SJCRH30 (cell line): ENCODE measurements around the gene RRBP1. TPM values are rescaled to one million over a fixed set of nuclear protein-coding genes. Genes with fewer than 3 reads are reported as not detected.

Experiments
- DNase-seq, 2 experiments: peaks; one replicate each; pipeline ENCODE4 v3.0.0-alpha.2; 2015 to 2020
- H3K27ac ChIP-seq: fragments of 250-450 bp; sonication (Bioruptor Pico); 2 replicates; pipeline ENCODE4 v1.5.1; 2020; ENCODE audit warnings: mild to moderate bottlenecking, moderate library complexity
- H3K27me3 ChIP-seq: fragments of 250-450 bp; sonication (Bioruptor Pico); 2 replicates; pipeline ENCODE4 v1.5.1; 2020; ENCODE audit warnings: mild to moderate bottlenecking, moderate library complexity
- H3K36me3 ChIP-seq: fragments of 250-450 bp; sonication (Bioruptor Pico); 2 replicates; pipeline ENCODE4 v1.5.1; 2020; ENCODE audit warnings: mild to moderate bottlenecking, moderate library complexity
- H3K4me1 ChIP-seq: fragments of 250-450 bp; sonication (Bioruptor Pico); 2 replicates; pipeline ENCODE4 v1.5.1; 2020; ENCODE audit warnings: mild to moderate bottlenecking, moderate library complexity
- H3K4me3 ChIP-seq: fragments of 250-450 bp; sonication (Bioruptor Pico); 2 replicates; pipeline ENCODE4 v1.5.1; 2020; ENCODE audit warnings: mild to moderate bottlenecking, moderate library complexity
- H3K9me3 ChIP-seq: fragments of 250-450 bp; sonication (Bioruptor Pico); replicated peaks from 2 replicates; pipeline ENCODE4 v1.5.1; 2020; ENCODE audit warnings: mild to moderate bottlenecking, moderate library complexity
- total RNA-seq: library from RNA; depleted of rRNA; stranded (reverse); fragments of >200 nt; shearing (Covaris generic); gene quantifications from 2 replicates; pipeline ENCODE4 v1.2.3, GENCODE V29; 2014

Gene RRBP1
- total RNA-seq, 1 experiment from 2014 or later, result 43.7 TPM

DNA sequence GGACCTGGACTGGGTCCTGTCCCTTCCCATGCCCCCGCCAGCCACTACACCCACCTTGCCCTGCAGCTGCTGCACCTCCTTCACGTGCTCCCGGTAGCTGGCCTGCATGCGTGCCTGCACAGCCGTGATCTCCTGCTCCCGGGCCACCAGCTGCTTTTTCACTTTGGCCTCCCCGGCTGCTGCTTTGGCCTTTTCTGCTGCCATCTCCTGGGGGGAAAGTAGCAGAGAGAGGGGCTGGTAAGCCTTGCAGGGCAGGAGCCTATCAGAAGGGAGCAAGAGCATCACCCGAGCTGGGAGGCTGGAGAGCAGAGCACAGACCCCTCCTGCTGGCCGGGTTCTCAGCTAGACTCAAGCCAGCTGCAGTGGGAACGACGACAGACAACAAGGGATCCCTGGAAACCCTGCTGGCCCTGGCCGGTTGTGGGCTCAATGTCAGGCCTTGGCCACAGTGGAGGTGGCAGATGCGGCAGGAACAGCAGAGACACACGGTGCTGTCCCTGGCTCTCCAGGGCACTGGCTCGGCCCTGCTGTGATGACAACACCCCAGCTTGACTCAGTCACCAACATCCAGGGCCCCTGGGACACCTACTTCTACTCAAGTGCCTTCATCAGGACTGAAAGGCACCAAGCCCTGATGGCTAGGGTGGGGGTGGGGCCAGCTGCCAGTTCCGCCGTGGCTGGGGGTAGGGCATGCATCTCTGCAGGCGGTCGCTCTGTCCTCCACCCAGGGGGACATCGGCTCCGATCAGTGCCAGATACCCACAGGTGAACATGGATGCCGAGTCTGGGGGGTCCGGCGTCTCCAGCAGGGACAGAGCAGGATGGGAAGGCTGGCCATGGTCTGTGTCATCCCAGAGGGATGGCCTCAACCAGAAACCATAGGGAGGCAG is 45.3 kb downstream of the RRBP1 start:
- Histone ChIP-seq H3K27me3 (no peaks in the 10 kb centered on the region), H3K27ac (no peak overlapping the region), H3K4me1 (no peaks in the 10 kb centered on the region), H3K4me3 (no peak overlapping the region), H3K36me3 (peaks cover 3% of the 10 kb centered on the region), H3K9me3 (no peaks in the 10 kb centered on the region)
- peak in 1 of 2 experiments; percentile 20 for DNase-seq

DNA sequence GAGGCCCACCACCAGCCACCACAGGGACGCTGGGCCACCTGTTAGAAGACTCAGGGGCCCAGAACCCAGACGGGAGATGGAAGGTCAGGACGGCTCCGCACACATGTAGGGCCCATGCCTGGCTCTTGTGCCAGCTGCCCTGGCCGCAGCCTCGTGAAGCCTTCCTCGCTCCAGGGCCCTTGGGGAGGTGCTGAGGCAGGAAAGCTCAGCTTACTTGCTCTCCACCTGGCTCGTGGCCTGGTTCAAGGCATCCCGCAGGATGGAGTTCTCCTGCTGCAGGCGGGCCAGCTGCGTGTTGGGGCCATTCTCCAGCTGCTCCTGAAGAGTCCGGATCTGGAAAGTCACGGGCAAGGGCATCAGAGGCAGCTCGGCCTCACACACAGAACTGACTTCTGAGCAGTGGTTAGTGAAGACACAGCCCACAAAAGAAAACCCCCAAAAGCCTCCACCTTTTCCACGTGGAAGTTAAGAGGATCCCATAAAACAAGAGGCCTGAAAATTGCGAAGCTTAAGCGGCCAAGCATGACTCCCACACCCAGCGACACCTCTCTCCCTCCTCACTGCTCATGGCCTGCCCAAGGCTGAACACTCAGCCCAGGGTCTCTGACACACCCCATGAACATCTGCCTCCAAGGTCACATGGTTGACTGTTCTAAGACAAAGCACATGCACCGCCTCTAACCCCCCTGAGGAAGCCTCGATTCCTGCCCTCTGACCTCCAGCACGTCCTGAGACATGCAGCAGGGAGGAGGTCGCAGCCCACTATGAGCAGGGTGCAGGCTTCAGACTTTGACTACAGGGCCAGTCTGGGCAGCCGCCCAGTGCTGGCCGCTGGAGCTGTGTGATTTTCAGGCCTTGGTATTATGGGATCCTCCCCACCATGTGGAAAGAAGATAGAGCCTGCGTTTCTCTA is 46.5 kb downstream of the RRBP1 start:
- Histone ChIP-seq H3K36me3 (no peaks in the 10 kb centered on the region; the same call in 1 of the 2 replicates), H3K4me1 (no peaks in the 10 kb centered on the region), H3K27ac (no peak overlapping the region), H3K27me3 (no peaks in the 10 kb centered on the region), H3K4me3 (no peak overlapping the region), H3K9me3 (no peaks in the 10 kb centered on the region)
- DNase-seq, result no peak

DNA sequence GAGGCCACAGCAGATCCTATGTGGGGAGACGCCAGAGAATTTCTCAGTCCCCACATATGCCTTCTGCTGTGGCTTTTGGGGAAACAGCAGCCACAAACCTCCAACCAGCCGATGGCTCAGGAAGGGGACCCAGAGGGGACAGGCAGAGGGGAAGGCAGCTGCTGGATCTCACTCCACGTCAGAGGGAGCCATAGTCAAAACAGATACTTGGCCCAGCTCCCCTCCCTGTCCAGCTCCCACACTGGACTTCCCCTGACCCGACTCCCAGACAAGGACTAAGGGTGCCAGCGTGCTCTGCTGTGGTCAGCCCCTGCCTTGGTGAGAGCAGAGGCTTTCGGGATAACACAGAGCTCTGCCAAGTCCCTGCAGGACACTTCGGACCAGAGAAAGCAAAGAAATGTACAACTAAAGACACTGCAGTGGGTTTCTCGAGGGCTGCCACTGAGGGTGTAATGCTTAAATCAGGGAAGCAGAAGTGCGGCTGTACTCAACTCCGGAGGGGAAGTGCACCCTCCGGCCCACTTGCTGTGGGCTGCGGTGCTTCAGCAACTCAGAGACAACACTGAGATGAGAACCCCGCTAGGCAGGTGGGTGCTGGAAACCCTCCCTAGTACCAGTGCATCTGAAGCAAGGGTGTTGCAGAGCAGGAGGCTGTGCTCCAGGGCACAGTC is 47.2 kb downstream of the RRBP1 start:
- Histone ChIP-seq H3K27me3 (no peaks in the 10 kb centered on the region), H3K4me1 (no peaks in the 10 kb centered on the region), H3K27ac (no peak overlapping the region), H3K9me3 (no peaks in the 10 kb centered on the region), H3K36me3 (no peaks in the 10 kb centered on the region; the same call in 1 of the 2 replicates), H3K4me3 (no peak overlapping the region)
- no peak for DNase-seq

DNA sequence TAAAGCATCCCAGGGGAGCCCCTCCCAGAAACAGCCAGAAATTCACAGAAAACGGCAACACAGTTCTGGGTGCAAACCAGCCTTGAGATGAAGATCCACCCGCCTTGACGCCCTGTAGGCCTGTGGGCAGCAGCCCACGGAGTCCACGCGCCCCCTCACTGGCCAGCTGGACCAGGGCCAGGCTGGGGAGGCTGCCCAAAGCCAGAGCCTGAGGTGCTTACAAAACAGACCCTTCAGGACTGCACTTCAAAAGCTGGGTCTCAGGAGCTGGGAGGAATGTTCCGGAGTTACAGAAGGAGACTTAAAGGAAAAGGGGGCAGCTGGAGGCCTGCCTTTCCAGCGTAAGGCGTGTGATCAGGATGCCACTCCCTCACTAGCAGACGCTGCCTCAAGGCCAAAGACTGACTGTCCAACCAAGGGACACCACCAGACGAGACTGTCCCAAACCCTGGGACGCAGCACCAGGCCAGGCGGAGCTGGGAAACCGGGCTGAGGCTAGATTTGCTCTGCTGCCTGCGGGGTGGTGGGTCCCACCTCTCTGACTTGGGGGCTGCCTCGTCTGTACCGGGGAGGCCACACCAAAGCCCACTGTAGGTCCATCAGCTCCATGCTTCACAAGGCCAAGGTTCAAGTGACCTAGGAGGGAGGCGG is 48.1 kb downstream of the RRBP1 start:
- H3K27me3 ChIP-seq, result no peaks in the 10 kb centered on the region
- no peak overlapping the region for H3K27ac ChIP-seq
- H3K36me3 ChIP-seq, result no peaks in the 10 kb centered on the region; the same call in 1 of the 2 replicates
- H3K4me3 ChIP-seq, result no peak overlapping the region
- no peak for DNase-seq
- no peaks in the 10 kb centered on the region for H3K9me3 ChIP-seq
- H3K4me1 ChIP-seq, result no peaks in the 10 kb centered on the region

DNA sequence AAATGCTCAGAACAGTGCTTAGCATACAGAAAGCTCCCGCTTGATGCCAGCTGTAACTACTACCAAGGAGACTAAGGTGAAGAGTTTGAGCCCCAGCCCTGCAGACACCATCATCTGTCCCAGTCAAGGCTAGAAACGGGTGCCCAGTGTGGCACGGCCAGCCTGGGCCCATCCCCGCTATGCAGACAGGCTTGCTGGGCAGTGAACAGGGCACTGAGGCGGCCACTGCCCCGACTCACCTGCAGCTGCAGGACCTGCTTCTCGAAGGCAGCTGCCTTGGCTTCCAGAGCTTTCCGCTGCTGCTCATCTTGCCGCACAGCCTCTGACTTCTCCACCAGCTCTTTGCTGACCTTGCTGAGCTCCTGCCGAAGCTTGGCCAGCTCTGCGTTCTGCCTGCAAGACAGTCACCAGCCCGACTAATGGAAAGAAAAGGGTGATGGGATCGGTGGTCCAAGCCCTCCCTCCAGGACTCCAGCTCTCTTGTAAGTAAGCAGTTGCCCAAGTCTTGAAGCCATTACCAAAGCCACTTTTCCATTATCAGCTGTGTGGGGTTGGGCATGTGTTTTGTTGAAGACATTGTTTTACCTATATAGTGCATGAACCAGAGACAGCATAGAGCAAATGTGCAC is 48.7 kb downstream of the RRBP1 start:
- no peaks in the 10 kb centered on the region; the same call in 1 of the 2 replicates for H3K36me3 ChIP-seq
- H3K27ac ChIP-seq, result no peak overlapping the region
- no peak overlapping the region for H3K4me3 ChIP-seq
- no peak for DNase-seq
- H3K27me3 ChIP-seq, result no peaks in the 10 kb centered on the region
- H3K4me1 ChIP-seq, result no peaks in the 10 kb centered on the region
- H3K9me3 ChIP-seq, result no peaks in the 10 kb centered on the region

DNA sequence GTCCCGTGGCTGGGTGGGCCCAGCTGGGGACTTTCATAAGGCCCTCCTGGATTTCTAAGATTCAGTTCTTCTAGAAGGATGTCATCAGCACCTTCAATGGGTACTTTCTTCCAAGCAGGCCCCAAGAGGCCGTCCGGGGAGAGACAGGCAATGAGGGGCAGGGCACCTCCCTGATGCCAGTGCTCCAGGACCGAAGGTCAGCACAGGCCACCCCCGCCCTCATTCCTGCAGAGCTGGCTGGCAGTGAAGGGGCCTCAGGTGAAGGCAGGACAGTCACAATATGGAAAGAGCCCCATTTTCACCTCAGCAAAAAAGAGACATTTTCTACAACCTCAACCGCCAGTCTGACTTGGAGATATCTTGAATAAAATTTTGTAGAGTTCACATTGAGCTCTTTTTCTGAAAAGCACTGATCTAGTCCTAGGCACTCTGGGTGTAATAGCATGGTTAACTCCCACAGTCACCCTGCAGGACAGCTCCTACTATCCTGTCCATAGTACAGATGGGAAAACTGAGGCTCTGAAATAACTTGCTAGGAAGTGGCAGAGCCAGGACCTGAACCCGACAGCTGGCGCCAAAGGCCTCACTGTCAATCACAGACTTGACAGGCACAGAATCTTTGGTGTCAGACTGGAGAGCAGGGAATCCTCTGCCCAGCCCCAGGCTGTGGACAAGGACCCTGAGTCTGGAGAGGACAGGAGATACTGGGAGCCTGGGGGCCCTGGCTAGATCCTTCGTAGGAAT is 50.3 kb downstream of the RRBP1 start:
- DNase-seq, result no peak
- Histone ChIP-seq H3K27me3 (no peaks in the 10 kb centered on the region), H3K9me3 (no peaks in the 10 kb centered on the region), H3K36me3 (no peaks in the 10 kb centered on the region; the same call in 1 of the 2 replicates), H3K4me3 (no peak overlapping the region), H3K27ac (no peak overlapping the region), H3K4me1 (no peaks in the 10 kb centered on the region)

DNA sequence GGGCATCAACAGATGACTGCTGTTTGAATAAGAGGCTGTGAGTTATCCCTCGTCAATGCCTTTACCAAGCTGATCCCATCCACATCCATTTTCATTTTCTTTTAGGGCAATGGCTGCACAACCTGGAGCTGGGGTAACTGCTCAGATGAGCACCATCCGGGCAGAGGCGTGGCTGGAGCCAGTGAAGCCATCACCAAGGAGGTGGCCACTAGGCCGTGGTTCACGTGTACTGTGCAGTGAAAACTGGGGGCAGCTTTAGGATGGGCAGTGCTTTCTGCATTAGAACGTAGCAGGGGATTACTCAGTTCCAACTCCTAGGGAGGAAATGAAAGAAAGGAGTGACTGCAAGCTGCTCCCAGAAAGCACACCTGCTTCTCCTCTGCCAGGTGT is 51.2 kb downstream of the RRBP1 start:
- Histone ChIP-seq H3K27ac (no peak overlapping the region), H3K9me3 (no peaks in the 10 kb centered on the region), H3K27me3 (no peaks in the 10 kb centered on the region), H3K4me1 (no peaks in the 10 kb centered on the region), H3K36me3 (no peaks in the 10 kb centered on the region; the same call in 1 of the 2 replicates), H3K4me3 (no peak overlapping the region)
- DNase-seq, result no peak

DNA sequence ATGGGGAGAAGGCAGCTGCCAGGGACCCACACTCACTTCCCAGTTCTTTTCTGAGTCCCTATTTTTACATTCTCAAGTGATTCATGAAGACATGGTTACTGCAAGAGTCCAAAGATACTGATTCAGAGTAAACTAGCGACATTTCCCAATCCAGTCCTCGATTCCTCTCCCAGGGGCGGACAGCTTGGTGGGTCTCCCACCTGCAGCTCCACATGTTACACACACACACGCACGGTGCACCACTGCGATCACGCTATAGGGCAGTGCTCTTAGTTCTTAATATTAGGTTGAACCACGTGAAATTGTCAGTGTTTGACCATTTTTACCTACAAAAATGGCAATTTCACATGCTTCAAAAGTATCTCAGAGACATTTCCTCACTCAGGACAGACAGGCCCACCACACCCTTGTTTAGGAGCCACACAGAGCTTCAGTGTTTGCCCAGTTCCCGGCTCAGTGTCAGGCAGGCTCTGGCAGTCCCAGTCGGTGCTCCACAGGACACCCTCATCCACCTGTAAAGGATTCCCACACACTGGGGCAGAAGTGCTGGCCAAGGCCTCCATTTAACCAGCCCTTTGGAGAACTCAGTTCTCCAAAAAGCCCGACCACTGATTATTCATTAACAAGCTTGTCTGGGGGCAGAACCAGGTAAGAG is 51.8 kb downstream of the RRBP1 start:
- no peaks in the 10 kb centered on the region for H3K27me3 ChIP-seq
- no peaks in the 10 kb centered on the region for H3K4me1 ChIP-seq
- no peaks in the 10 kb centered on the region for H3K9me3 ChIP-seq
- no peak overlapping the region for H3K4me3 ChIP-seq
- no peak for DNase-seq
- H3K36me3 ChIP-seq, result no peaks in the 10 kb centered on the region; the same call in 1 of the 2 replicates
- no peak overlapping the region for H3K27ac ChIP-seq

DNA sequence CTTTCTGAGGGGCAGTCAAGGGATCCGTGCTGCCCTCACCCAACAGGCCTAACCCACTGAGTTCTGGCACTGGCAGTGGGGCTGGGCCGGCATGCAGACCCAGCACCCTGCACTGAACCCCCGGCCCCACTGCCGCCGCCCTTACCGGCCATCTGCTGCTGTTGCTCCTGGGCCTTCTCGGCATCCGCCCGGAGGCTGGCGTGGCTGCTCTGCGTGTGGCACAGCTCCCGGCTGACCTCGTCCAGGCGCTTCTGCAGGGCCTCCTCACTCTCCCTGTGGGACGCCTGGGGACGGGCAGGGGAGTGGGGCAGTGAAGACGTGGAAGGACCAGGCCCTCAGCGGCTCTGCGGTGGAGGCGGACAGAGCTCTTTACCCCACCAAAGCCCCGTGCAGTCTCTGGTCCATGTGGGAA is 52.4 kb downstream of the RRBP1 start:
- Histone ChIP-seq H3K36me3 (no peaks in the 10 kb centered on the region; the same call in 1 of the 2 replicates), H3K27me3 (no peaks in the 10 kb centered on the region), H3K27ac (no peak overlapping the region), H3K4me1 (no peaks in the 10 kb centered on the region), H3K4me3 (no peak overlapping the region), H3K9me3 (no peaks in the 10 kb centered on the region)
- DNase-seq, result no peak

DNA sequence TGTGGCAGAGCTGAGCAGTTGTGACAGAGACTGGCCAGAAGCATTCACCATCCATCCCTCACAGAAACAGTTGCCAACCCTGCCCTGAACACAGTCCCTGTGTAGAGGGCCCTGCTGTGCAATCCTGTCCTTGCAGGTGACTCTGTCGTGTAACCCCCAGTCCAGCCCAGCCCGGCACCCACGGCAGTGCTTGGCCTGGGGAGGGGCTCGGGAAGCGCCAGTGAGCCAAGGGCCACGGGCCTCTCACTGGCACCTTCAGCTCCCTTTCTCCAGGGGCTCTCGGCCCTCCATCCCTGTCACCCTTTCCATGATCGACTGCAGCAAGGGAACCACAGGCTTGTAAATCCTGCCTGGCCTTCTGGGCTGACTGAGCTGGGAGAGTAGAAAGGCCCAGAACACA is 53.0 kb downstream of the RRBP1 start:
- H3K27me3 ChIP-seq, result no peaks in the 10 kb centered on the region
- no peak for DNase-seq
- H3K4me1 ChIP-seq, result no peaks in the 10 kb centered on the region
- H3K4me3 ChIP-seq, result no peak overlapping the region
- no peak overlapping the region for H3K27ac ChIP-seq
- H3K36me3 ChIP-seq, result no peaks in the 10 kb centered on the region; the same call in 1 of the 2 replicates
- no peaks in the 10 kb centered on the region for H3K9me3 ChIP-seq

DNA sequence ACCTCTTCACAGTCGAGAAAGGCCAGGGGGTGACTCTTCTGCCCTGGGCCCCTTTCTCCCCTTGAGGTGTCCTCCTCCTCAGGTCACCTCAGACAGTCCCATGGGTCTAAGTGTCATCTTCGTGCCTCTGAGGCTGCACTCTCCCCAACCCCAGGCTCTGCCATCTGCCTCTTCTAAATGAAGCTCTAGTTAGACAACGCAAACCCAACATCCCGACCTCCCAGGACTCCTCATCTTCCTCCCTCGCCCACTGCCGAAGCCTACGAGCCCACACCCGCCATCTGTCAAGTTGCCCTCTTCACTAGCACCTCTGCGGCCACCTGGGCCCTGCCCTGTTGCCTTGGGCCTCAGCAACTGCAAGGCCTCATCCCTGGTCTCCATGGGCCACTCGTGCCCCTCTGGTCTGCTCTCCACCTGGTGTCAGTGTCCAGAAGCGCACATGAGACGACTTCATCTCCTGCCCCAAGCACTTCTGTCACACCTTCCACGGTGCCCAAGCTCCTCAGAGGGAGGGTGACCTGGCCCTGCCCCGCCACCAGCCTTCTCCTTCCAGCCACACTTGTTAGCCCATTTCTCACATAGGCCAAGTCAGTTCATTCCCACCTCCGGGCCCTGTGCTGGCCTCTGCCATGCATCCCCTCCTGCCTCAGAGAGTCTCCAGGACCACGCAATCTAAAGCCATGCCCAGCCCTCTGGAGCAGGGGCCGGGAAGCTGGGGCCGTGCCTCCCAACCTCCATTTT is 53.8 kb downstream of the RRBP1 start:
- H3K4me1 ChIP-seq, result no peaks in the 10 kb centered on the region
- H3K4me3 ChIP-seq, result no peak overlapping the region
- no peaks in the 10 kb centered on the region for H3K9me3 ChIP-seq
- no peak overlapping the region for H3K27ac ChIP-seq
- H3K36me3 ChIP-seq, result no peaks in the 10 kb centered on the region; the same call in 1 of the 2 replicates
- no peak for DNase-seq
- H3K27me3 ChIP-seq, result no peaks in the 10 kb centered on the region

DNA sequence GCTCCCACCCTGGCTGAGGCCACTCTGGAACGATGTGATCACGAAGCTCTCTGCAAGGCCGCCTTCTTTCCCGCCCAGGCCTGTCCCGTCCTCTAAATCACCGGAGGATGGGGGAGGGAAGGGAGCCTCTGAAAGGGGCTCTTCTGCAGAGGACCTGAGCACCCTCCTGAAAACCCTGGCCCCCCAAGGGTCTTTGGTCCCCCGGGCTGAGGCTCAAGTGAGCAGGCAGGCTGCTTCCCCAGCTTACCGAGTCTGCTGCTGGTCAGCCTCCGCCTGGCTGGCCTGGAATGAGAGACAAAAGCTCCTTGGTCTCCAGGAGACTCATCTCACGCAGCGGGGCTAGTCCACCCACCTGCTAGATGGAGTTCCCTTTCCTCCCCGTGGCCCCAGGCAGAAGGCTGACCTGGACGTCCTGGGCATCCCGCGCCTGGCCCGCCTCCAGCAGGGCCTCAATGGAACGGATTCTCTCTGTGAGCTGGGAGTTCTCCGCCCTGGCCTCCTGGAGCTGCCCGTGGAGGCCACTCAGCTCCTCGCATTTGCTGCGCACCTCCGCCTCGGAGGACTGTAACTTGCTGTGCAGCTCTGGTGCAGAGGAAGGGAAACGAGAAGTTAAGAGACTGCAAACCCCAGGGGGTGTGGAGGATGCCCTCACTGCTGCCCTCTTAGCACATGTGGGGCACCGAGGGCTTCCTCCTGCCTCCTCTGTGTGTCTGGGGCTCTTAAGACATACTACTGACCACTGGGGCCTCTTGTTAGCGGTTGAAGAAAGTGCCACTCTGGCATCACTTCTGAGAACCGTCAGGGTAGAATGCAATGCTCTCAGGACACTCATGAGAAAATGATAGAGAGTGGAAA is 54.7 kb downstream of the RRBP1 start:
- H3K36me3 ChIP-seq, result no peaks in the 10 kb centered on the region; the same call in 1 of the 2 replicates
- no peak overlapping the region for H3K4me3 ChIP-seq
- H3K4me1 ChIP-seq, result no peaks in the 10 kb centered on the region
- H3K9me3 ChIP-seq, result no peaks in the 10 kb centered on the region
- no peak for DNase-seq
- H3K27me3 ChIP-seq, result no peaks in the 10 kb centered on the region
- H3K27ac ChIP-seq, result no peak overlapping the region
